HG03135 (cell line): ENCODE results near the gene ETS1.

Source experiments
- ATAC-seq: cut with Tn5 transposase; IDR thresholded peaks from one replicate; pipeline ENCODE4 v1.9.1; 2021; ENCODE audit warnings: mild to moderate bottlenecking, moderate library complexity; ENCODE audit not compliant: unreplicated experiment

ETS1 gene

DNA sequence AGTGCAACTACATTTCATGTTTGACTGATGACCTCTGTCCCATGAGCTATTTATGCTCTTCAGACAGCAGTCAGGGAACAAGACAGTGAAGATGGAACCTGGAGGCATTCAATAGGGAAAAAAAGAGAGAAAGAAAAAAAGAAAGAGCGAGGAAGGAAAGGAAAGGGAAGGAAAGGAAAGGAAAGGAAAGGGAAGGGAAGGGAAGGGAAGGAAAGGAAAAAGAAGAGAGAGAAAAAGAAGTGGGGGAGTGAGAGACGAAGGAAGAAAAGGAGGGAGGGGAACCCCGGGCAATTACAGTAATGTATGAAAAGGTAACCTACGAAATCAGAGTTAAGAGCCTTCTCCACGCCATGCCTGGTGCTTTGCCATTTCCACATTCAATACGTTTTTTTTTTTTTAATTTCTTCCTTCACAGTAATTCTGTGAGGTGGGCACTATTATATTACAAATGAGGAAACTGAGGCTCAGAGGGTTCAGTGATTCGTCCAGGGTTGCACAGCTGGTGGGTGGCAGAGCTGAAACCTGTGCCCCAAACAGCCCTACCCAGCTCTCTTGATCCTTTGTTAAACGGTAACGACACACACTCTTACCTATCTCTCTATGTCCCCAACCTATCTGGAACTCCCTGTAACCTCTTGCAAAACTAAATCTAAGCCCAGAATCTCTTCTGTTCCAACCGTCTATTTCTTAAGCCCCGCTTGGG, 39.3 kb downstream of the ETS1 start:
- ATAC-seq: no peak

DNA sequence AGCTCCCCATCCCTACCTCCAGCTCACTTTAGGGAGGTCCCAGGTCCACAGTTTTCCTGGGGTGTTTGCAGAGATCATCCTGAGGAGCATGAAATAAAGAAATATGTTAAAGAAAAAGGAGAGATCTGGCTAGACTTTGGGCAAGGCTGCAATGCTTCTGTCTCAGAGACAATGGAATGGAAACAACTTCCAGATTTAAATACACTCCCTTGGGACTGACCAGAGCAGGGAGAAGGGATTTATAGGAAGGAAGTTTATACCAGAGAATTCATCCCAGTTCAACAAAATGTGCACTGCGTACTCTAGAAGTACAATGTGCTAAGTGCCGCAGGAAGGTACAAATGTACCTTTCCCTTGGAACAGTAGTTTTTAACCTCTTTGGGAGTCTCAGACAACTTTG, 40.4 kb downstream of the ETS1 start:
- ATAC-seq: no peak

GRCh38 chr11:128544471-128545051, 42.8 kb downstream of the ETS1 start:
- ATAC-seq: no peak

DNA sequence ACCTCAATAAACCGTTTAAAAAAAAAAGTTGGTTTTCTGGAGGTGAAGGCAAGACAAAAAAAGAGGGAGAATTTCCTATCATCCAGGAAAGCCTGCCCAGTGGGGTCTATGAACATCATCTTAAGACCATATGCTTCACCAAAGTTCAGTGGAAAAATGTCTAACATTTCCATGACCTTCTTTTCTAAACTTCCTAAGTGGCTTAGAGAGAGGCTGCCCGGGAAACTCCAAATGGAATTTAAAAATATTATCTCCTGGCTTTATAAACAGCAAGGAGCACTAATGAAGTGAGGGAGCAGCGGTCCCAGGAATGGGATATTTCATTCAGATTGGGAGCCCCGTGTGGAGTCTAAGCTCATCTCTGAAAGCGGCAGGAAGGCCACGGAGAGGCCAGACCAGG, 46.9 kb downstream of the ETS1 start:
- no peak for ATAC-seq

DNA sequence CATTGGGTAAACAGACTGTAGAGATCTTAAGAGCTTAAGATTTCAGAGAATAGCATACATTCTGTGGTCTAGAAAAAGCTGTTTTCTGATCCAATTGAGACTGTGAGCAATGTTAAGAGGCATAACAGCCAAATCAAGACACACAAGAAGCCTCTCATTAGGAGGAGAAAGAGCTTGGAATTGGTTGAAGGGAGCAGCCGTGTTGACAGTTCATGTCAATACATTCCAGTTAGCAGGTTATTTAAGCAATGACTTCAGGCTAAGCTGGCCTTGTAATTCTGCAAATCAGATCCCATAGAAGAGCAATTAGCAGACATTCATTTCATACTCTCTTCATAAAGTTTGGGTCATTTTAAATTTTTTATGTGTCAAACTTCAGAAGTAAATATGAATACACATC, 50.9 kb downstream of the ETS1 start:
- no peak for ATAC-seq

- ATAC-seq: no peak
Observed at GRCh38 chr11:128535468-128536457, 51.6 kb downstream of the ETS1 start.

DNA sequence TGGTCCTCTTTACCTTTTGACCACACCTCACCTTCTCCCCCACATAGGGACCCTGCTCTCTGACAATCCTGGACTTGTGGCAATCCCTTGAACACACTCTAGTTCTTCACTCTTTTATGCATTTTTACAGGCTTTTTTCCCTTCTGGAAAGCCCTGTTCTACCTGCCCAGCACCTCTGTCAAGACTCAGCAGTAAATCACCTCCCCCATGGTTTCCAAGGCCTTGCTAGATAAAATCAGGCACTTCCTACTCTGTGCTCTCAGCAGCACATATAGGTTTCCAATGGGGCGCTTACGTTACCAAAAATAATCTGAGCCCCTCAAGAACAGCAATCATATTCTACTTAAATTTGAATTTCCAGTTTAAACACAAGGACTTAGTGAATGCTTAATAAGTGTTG, 53.9 kb downstream of the ETS1 start:
- no peak for ATAC-seq

DNA sequence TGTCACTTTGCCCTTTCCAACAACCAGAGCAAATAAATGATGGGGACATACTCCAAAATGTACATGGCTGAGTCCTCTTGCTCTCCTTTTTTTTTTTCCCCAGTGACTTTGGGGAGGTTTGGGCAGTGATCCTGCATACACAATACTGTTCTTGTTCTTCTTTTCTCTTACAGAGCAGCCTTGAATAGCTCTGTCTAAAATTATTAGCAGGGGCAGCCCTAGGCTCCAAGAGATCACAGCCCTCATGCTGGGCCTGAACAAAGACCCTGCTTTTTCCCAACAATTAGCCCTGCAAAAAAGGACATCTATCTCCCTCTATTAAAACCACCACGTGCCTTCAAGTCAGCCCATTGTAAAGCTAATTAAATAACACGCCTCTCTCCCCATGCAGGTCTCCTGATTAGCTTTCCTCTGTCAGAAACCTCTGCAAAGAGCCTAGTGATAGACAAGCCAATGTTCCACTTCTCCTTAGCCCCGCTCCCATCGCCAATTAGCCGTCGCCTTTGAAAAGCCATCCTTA, 54.7 kb downstream of the ETS1 start:
- ATAC-seq: no peak

- ATAC-seq: no peak
Observed at GRCh38 chr11:128532016-128532571, 55.3 kb downstream of the ETS1 start.

- no peak for ATAC-seq
Observed at GRCh38 chr11:128531588-128531987, 55.8 kb downstream of the ETS1 start.

DNA sequence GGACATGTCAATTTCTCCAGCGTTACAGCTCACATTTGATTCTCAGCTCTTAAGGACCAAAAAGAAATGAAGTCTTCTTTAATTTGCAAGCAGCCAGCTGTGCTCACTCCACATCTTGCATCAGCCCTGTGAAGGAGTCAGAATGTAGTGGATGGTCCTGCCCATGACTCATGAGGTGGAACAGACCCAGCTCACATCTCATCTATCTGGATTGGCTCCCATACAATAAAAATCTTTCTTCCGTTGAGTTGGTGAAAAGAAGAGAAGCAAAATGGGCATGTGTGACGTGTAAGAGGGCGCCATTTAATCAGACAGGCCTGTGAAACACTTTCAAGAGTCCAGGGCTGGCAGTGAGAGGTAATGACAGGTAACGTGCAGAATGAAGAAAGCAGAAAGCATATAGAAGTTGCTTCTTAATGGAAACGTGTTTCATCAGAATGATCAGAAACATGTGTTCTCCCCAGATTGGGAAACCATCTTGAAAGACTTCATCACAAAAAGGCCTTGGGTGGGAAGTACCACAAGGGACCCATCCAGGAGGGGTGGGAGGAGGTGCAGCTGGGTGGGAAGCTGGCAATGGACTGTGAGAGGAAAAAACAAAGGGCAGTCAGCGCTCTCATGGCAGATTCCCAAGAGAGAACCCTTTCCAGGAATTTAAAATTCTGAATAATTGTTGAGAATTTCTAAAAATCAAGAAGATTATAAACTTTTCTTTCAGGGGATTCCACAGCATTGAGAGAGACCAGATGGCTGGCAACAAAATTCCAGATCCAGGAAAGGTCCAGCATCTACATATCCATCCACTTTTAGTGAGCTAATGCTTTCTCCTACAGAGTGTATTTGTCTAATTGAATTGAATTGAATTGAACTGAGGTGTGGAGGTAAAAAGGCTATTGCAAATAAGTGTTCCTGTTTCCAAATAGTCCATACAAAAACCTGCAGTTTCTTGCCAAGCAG, 57.0 kb downstream of the ETS1 start:
- no peak for ATAC-seq

GRCh38 chr11:128528294-128528693, 59.1 kb downstream of the ETS1 start:
- no peak for ATAC-seq

- no peak for ATAC-seq
Observed at GRCh38 chr11:128527046-128527445, 60.3 kb downstream of the ETS1 start.

DNA sequence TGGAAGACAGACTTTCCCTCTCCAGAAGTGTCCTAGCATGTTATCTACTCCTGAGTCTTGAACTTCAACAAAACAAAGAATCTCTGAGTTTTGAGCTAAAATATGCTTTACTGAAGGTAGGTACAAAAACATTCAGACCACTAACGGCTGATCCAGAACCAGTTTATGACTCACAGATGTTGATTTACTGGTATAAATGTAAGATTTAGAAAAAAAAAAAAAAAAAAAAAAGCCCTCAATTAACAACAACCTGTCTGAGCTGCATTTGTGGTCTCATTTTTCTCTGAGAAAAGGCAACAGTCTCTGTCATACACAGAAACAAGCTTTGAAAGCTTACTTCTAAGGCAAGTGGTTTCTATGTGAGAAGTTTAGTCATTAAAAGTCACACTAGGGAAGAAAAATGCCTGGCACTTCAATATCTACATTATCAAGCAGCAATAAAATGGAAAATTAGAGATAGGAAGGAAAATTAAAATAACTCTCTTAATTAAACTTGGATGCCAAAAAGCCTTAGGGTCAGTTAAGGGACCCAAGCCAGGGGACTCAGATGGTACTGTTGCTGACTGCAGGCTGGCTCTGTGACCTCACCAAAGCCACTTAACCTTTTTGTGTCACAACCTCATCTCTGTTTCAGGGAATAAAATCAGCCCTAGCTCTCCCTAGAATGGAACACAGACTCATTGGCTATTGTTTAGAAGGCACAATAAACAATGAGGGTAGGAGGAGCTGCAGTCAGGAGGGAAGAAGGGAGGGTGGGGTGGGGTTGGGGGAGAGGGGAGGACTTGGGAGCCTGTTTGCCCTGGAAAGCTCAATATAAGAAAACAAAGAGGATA, 61.7 kb downstream of the ETS1 start:
- ATAC-seq: no peak

DNA sequence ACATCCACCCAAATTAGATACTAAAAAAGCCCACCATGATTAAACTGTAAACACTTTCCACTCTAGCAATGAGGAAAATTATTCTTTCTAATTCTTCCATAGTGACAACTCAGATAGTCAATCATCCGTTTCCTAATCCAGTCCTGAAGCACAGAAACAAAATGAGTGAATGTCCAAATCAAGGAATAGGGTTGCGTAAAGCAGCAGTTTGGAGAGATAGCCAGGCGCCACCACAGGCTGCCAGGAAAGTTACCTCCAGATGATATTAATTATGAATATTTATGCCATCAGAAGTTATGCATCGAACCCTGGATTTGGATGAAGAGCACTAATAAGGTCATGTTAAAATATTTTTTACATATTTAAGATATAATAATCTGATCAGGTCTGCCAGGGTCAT, 63.2 kb downstream of the ETS1 start:
- no peak for ATAC-seq

GRCh38 chr11:128523641-128524040, 63.7 kb downstream of the ETS1 start:
- ATAC-seq: no peak

DNA sequence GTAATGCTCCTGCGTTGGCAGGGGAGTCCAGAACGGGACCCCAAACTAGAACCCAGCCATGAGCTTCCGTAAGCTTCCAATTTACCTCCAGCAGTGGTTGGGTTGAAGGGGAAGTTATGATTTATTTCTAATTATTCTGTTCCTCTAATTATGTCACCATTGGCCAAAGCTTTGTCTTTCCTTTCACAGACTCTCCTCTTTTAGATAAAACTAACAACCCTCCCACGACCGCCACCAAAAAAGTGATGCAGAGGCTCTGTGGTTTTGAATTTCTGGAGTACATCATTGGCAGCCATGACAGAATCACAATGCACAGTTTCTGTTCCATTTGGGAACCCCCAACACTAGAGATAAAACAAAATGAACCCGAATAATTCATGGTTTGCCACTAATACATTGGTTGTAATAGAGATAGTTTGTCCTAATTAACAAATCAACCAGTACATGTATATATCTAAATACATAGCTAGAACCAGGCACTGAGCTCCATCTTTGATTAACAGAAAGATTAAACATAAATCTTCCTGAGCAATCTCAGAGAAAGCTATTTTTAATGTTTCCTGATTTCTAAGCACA, 64.3 kb downstream of the ETS1 start:
- ATAC-seq: peak; percentile 8

- ATAC-seq: peak; percentile 71
Observed at GRCh38 chr11:128522055-128522942, 65.1 kb downstream of the ETS1 start.
